GM23338 (cell line): ENCODE measurements around the gene RTP5. TPM values are rescaled to one million over a fixed set of nuclear protein-coding genes. Genes with fewer than 3 reads are reported as not detected.

Experiments
- EZH2 ChIP-seq: fragments of 200-600 bp; sonication (generic); IDR thresholded peaks from one replicate; pipeline ENCODE4 v1.8.0; 2017; ENCODE audit warnings: antibody characterized with exemption, mild to moderate bottlenecking, low read depth; ENCODE audit not compliant: unreplicated experiment
- NANOG ChIP-seq: IDR thresholded peaks from 2 replicates; pipeline ENCODE4 v1.6.1; 2016; ENCODE audit warnings: antibody characterized with exemption, borderline replicate concordance
- ZNF114 ChIP-seq: fragments of 250-450 bp; sonication (Bioruptor Pico); IDR thresholded peaks from 2 replicates; pipeline ENCODE4 v1.5.0; 2020; ENCODE audit warnings: mild to moderate bottlenecking, moderate library complexity
- polyA plus RNA-seq: library from polyadenylated mRNA; unstranded; fragments of >200 nt; fragmentation: Nextera tagmentation; extraction: Ambion mirVana; gene quantifications from 2 replicates; pipeline ENCODE4 v1.2.1, GENCODE V29; 2016
- total RNA-seq: library from RNA; depleted of rRNA; stranded (reverse); fragments of >200 nt; shearing (Covaris generic); gene quantifications from 2 replicates; pipeline ENCODE4 v1.2.3, GENCODE V29; 2014
- TF ChIP-seq, protein P1 (sequence below): fragments of 250-450 bp; sonication (Bioruptor Pico); IDR thresholded peaks from 2 replicates; pipeline ENCODE4 v1.5.0; 2020; ENCODE audit warnings: mild to moderate bottlenecking, moderate library complexity
- TF ChIP-seq, protein P2 (sequence below): IDR thresholded peaks from one replicate; pipeline ENCODE4 v1.6.1; 2018; ENCODE audit warnings: antibody characterized with exemption; ENCODE audit not compliant: unreplicated experiment

Gene RTP5
- total and polyA plus RNA-seq, 2 experiments from 2014 or later = not detected

DNA sequence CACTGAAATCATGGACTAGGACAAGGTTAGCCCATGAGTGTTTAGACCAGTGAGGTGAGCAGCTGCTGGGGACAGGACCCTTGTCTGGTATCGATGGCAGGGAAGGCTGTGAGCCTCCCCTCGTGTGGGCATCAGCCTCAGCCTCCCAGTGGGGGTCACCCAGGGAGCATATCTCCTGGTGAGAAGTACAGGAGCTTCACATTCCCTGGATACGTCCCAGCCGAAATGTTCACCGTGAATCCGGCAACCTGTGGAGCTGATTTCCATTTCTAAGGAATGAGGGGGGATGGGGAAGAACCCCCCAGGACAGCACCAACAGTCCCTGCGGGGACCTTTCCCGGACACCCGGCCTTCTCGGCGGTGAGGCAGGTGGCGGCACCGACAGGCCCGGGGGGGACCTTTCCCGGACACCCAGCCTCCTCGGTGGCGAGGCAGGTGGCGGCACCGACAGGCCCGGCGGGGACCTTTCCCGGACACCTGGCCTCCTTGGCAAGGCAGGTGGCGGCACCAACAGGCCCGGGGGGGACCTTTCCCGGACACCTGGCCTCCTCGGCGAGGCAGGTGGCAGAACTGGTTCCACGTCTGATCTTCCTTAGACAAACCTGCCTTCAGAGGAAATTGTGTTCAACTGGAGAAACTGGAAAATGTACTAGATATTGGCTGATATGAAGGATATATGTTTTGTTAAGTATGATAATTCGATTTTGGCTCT lies 21.2 kb downstream of the RTP5 start (continued):
- TF ChIP-seq, protein P1, sequence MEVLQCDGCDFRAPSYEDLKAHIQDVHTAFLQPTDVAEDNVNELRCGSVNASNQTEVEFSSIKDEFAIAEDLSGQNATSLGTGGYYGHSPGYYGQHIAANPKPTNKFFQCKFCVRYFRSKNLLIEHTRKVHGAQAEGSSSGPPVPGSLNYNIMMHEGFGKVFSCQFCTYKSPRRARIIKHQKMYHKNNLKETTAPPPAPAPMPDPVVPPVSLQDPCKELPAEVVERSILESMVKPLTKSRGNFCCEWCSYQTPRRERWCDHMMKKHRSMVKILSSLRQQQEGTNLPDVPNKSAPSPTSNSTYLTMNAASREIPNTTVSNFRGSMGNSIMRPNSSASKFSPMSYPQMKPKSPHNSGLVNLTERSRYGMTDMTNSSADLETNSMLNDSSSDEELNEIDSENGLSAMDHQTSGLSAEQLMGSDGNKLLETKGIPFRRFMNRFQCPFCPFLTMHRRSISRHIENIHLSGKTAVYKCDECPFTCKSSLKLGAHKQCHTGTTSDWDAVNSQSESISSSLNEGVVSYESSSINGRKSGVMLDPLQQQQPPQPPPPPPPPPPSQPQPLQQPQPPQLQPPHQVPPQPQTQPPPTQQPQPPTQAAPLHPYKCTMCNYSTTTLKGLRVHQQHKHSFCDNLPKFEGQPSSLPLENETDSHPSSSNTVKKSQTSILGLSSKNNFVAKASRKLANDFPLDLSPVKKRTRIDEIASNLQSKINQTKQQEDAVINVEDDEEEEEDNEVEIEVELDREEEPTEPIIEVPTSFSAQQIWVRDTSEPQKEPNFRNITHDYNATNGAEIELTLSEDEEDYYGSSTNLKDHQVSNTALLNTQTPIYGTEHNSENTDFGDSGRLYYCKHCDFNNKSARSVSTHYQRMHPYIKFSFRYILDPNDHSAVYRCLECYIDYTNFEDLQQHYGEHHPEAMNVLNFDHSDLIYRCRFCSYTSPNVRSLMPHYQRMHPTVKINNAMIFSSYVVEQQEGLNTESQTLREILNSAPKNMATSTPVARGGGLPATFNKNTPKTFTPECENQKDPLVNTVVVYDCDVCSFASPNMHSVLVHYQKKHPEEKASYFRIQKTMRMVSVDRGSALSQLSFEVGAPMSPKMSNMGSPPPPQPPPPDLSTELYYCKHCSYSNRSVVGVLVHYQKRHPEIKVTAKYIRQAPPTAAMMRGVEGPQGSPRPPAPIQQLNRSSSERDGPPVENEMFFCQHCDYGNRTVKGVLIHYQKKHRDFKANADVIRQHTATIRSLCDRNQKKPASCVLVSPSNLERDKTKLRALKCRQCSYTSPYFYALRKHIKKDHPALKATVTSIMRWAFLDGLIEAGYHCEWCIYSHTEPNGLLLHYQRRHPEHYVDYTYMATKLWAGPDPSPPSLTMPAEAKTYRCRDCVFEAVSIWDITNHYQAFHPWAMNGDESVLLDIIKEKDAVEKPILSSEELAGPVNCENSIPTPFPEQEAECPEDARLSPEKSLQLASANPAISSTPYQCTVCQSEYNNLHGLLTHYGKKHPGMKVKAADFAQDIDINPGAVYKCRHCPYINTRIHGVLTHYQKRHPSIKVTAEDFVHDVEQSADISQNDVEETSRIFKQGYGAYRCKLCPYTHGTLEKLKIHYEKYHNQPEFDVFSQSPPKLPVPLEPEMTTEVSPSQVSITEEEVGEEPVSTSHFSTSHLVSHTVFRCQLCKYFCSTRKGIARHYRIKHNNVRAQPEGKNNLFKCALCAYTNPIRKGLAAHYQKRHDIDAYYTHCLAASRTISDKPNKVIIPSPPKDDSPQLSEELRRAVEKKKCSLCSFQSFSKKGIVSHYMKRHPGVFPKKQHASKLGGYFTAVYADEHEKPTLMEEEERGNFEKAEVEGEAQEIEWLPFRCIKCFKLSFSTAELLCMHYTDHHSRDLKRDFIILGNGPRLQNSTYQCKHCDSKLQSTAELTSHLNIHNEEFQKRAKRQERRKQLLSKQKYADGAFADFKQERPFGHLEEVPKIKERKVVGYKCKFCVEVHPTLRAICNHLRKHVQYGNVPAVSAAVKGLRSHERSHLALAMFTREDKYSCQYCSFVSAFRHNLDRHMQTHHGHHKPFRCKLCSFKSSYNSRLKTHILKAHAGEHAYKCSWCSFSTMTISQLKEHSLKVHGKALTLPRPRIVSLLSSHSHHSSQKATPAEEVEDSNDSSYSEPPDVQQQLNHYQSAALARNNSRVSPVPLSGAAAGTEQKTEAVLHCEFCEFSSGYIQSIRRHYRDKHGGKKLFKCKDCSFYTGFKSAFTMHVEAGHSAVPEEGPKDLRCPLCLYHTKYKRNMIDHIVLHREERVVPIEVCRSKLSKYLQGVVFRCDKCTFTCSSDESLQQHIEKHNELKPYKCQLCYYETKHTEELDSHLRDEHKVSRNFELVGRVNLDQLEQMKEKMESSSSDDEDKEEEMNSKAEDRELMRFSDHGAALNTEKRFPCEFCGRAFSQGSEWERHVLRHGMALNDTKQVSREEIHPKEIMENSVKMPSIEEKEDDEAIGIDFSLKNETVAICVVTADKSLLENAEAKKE (CRISPR knock-in tag) = no peak
- TF ChIP-seq NANOG = no peak
- TF ChIP-seq, protein P2, sequence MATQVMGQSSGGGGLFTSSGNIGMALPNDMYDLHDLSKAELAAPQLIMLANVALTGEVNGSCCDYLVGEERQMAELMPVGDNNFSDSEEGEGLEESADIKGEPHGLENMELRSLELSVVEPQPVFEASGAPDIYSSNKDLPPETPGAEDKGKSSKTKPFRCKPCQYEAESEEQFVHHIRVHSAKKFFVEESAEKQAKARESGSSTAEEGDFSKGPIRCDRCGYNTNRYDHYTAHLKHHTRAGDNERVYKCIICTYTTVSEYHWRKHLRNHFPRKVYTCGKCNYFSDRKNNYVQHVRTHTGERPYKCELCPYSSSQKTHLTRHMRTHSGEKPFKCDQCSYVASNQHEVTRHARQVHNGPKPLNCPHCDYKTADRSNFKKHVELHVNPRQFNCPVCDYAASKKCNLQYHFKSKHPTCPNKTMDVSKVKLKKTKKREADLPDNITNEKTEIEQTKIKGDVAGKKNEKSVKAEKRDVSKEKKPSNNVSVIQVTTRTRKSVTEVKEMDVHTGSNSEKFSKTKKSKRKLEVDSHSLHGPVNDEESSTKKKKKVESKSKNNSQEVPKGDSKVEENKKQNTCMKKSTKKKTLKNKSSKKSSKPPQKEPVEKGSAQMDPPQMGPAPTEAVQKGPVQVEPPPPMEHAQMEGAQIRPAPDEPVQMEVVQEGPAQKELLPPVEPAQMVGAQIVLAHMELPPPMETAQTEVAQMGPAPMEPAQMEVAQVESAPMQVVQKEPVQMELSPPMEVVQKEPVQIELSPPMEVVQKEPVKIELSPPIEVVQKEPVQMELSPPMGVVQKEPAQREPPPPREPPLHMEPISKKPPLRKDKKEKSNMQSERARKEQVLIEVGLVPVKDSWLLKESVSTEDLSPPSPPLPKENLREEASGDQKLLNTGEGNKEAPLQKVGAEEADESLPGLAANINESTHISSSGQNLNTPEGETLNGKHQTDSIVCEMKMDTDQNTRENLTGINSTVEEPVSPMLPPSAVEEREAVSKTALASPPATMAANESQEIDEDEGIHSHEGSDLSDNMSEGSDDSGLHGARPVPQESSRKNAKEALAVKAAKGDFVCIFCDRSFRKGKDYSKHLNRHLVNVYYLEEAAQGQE = no peak
- TF ChIP-seq ZNF114 (CRISPR knock-in tag) = no peak
- no peak for TF ChIP-seq EZH2
